Measurements from ENCODE around the gene EDN1. TPM values are rescaled to one million over a fixed set of nuclear protein-coding genes. Genes with fewer than 3 reads are reported as not detected.

Gene EDN1
- total RNA-seq, 1 donor from 2014 or later = not detected

- no peak for TF ChIP-seq CTCF (conservative IDR thresholded peaks at IDR 0.05)
- Mint-ChIP-seq H3K9me3 (no peaks in the 10 kb centered on the region), H3K36me3 (ENCODE audit: low read depth) (no peaks in the 10 kb centered on the region), H3K27ac (ENCODE audit: unreplicated experiment) (no peak overlapping the region), H3K27me3 (ENCODE audit: low read depth) (no peaks in the 10 kb centered on the region), H3K4me3 (no peak overlapping the region), H3K4me1 (no peaks in the 10 kb centered on the region)
- no peak for DNase-seq (ENCODE audit: low read depth, low spot score)
Measured at GRCh38 chr6:12311106-12311505, 20.9 kb downstream of the EDN1 start.

GRCh38 chr6:12312736-12313135, 22.6 kb downstream of the EDN1 start:
- H3K27ac Mint-ChIP-seq (ENCODE audit: unreplicated experiment) = no peak overlapping the region
- H3K27me3 Mint-ChIP-seq (ENCODE audit: low read depth) = no peaks in the 10 kb centered on the region
- no peak for TF ChIP-seq CTCF (conservative IDR thresholded peaks at IDR 0.05)
- no peaks in the 10 kb centered on the region for H3K36me3 Mint-ChIP-seq (ENCODE audit: low read depth)
- H3K4me1 Mint-ChIP-seq = no peaks in the 10 kb centered on the region
- H3K4me3 Mint-ChIP-seq = no peak overlapping the region
- DNase-seq (ENCODE audit: low read depth, low spot score) = no peak
- H3K9me3 Mint-ChIP-seq = peaks cover 2% of the 10 kb centered on the region

DNA sequence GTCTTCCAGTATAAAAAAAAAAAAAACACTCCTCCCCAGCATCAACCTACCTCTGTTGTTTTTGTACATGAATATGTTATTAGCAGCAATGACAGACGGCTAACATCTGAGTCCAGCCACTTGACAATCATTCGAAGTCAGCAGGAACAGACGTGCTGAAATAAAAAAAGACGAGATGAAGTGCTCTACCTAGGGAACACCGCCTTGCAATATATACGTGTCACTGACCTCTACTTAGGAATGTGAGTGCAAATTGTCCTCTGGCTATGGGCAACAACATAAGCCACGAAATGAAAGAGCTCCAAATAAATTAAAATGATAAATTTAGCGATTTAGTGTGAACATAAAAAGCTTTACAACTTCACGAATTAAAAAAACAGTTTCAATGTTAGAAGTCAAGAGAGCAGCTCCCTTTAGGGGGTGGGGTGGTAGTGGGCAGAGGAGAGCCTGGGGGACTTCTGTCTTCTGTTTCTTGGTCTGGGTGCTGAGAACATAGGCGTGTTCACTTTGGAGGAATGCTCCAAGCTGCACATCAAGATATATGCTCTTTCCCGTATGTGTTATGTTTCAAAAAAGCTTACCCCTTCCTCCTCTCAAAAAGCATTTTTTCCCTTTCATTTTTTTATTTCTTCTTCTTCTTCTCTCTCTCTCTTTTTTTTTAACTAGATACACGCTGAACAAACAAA, 23.3 kb downstream of the EDN1 start:
- H3K4me3 Mint-ChIP-seq = no peak overlapping the region
- TF ChIP-seq CTCF (conservative IDR thresholded peaks at IDR 0.05) = no peak
- DNase-seq (ENCODE audit: low read depth, low spot score) = no peak
- peaks cover 2% of the 10 kb centered on the region for H3K36me3 Mint-ChIP-seq (ENCODE audit: low read depth)
- peaks cover 5% of the 10 kb centered on the region for H3K9me3 Mint-ChIP-seq
- no peaks in the 10 kb centered on the region for H3K27me3 Mint-ChIP-seq (ENCODE audit: low read depth)
- H3K27ac Mint-ChIP-seq (ENCODE audit: unreplicated experiment) = no peak overlapping the region
- H3K4me1 Mint-ChIP-seq = no peaks in the 10 kb centered on the region

GRCh38 chr6:12313992-12314589, 23.9 kb downstream of the EDN1 start:
- H3K4me3 Mint-ChIP-seq = no peak overlapping the region
- DNase-seq (ENCODE audit: low read depth, low spot score) = no peak
- no peaks in the 10 kb centered on the region for H3K27me3 Mint-ChIP-seq (ENCODE audit: low read depth)
- no peak overlapping the region for H3K27ac Mint-ChIP-seq (ENCODE audit: unreplicated experiment)
- no peaks in the 10 kb centered on the region for H3K4me1 Mint-ChIP-seq
- peaks cover 7% of the 10 kb centered on the region for H3K9me3 Mint-ChIP-seq
- H3K36me3 Mint-ChIP-seq (ENCODE audit: low read depth) = peaks cover 2% of the 10 kb centered on the region
- no peak for TF ChIP-seq CTCF (conservative IDR thresholded peaks at IDR 0.05)

GRCh38 chr6:12314751-12315150, 24.6 kb downstream of the EDN1 start:
- peaks cover 10% of the 10 kb centered on the region for H3K9me3 Mint-ChIP-seq
- no peaks in the 10 kb centered on the region for H3K27me3 Mint-ChIP-seq (ENCODE audit: low read depth)
- no peak for DNase-seq (ENCODE audit: low read depth, low spot score)
- H3K27ac Mint-ChIP-seq (ENCODE audit: unreplicated experiment) = no peak overlapping the region
- peaks cover 2% of the 10 kb centered on the region for H3K36me3 Mint-ChIP-seq (ENCODE audit: low read depth)
- no peak overlapping the region for H3K4me3 Mint-ChIP-seq
- no peak for TF ChIP-seq CTCF (conservative IDR thresholded peaks at IDR 0.05)
- H3K4me1 Mint-ChIP-seq = no peaks in the 10 kb centered on the region

Data from neural crest cell (in vitro differentiated cells).